IMR-90 (cell line): ENCODE data around the gene PCDHGA3. TPM values are rescaled to one million over a fixed set of nuclear protein-coding genes. Genes with fewer than 3 reads are reported as not detected.
A peak's percentile ranks its signal among the peaks of the same experiment; 100 is the strongest.

Source experiments
- ATAC-seq: fragments of 200-7000 bp; cut with Tn5 transposase; 2 replicates; pipeline ENCODE4 v1.9.1; 2020; ENCODE audit warnings: low read depth, mild to moderate bottlenecking, moderate library complexity
- BruUV-seq: library from RNA; stranded (reverse); fragments of 400-500 nt; replicated peaks from 2 replicates; lab custom pipeline; 2021; lab: Mats Ljungman, UMichigan
- CTCF ChIA-PET: fragments of 300-600 bp; formaldehyde crosslinking; extraction: SDS; loops from one replicate; lab custom pipeline; 2021; ENCODE audit warnings: antibody characterized with exemption; lab: Yijun Ruan, JAX
- POLR2A ChIA-PET: fragments of 300-600 bp; sonication (Branson Sonifier 250); formaldehyde crosslinking; loops from one replicate; lab custom pipeline; 2022; ENCODE audit warnings: antibody characterized with exemption; ENCODE audit not compliant: unreplicated experiment; lab: Charles Lee
- DNase-seq: peaks from one replicate; pipeline ENCODE4 v3.0.0; 2013
- H2AFZ ChIP-seq: replicated peaks from 2 replicates; pipeline ENCODE3; 2013; ENCODE audit warnings: low read length, mild to moderate bottlenecking; ENCODE audit not compliant: poor library complexity
- H2AK5ac ChIP-seq: 2 replicates; pipeline ENCODE4 v1.6.1; 2013; ENCODE audit warnings: low read depth, low read length, inconsistent platforms
- H2AK9ac ChIP-seq: replicated peaks from 2 replicates; pipeline ENCODE3; 2013; ENCODE audit warnings: mild to moderate bottlenecking, low read depth, low read length, moderate library complexity; ENCODE audit not compliant: poor library complexity
- H2BK120ac ChIP-seq: 2 replicates; pipeline ENCODE4 v1.6.1; 2013; ENCODE audit warnings: low read depth, low read length, inconsistent platforms
- H2BK15ac ChIP-seq: 3 replicates; pipeline ENCODE4 v1.6.1; 2013; ENCODE audit warnings: low read depth, low read length, inconsistent platforms
- H2BK20ac ChIP-seq: 2 replicates; pipeline ENCODE4 v1.6.1; 2013; ENCODE audit warnings: low read depth, mild to moderate bottlenecking, inconsistent platforms, low read length, moderate library complexity
- H2BK5ac ChIP-seq: 2 replicates; pipeline ENCODE4 v1.6.1; 2013; ENCODE audit warnings: mild to moderate bottlenecking, low read depth, low read length, inconsistent platforms; ENCODE audit not compliant: poor library complexity, severe bottlenecking
- H3K14ac ChIP-seq: replicated peaks from 2 replicates; pipeline ENCODE4 v1.6.1; 2013; ENCODE audit warnings: low read depth, low read length, inconsistent platforms
- H3K18ac ChIP-seq: 2 replicates; pipeline ENCODE4 v1.6.1; 2013; ENCODE audit warnings: low read depth, low read length, control low read depth
- H3K23ac ChIP-seq: 2 replicates; pipeline ENCODE4 v1.6.1; 2013; ENCODE audit warnings: low read depth, low read length, inconsistent platforms
- H3K27ac ChIP-seq: 2 replicates; pipeline ENCODE4 v1.5.1; 2013; ENCODE audit warnings: mild to moderate bottlenecking, control low read depth, low read length; ENCODE audit not compliant: insufficient read depth
- H3K27me3 ChIP-seq: 2 replicates; pipeline ENCODE4 v1.6.1; 2013; ENCODE audit warnings: low read length; ENCODE audit not compliant: control insufficient read depth, insufficient read depth
- H3K36me3 ChIP-seq: 2 replicates; pipeline ENCODE4 v1.6.1; 2013; ENCODE audit warnings: low read length, mixed read lengths; ENCODE audit not compliant: control insufficient read depth, insufficient read depth
- H3K4ac ChIP-seq: 2 replicates; pipeline ENCODE4 v1.6.1; 2013; ENCODE audit warnings: low read depth, low read length, inconsistent platforms
- H3K4me1 ChIP-seq: 2 replicates; pipeline ENCODE4 v1.6.1; 2013; ENCODE audit warnings: low read length, mixed read lengths; ENCODE audit not compliant: control insufficient read depth, insufficient read depth
- H3K4me2 ChIP-seq: 2 replicates; pipeline ENCODE4 v1.6.1; 2013; ENCODE audit warnings: low read depth, mild to moderate bottlenecking, control low read depth, low read length, moderate library complexity
- H3K4me3 ChIP-seq: 2 replicates; pipeline ENCODE4 v1.5.1; 2013; ENCODE audit warnings: low read depth, mild to moderate bottlenecking, control low read depth, low read length, moderate library complexity; ENCODE audit not compliant: insufficient read depth
- H3K56ac ChIP-seq: 2 replicates; pipeline ENCODE4 v1.6.1; 2013; ENCODE audit warnings: low read length, inconsistent platforms; ENCODE audit not compliant: insufficient read depth; ENCODE audit errors: extremely low read depth
- H3K79me1 ChIP-seq, 2 experiments: 2 replicates each; pipeline ENCODE4 v1.6.1; 2013; ENCODE audit warnings: low read length in 2 of 2, inconsistent platforms in 1 of 2, low read depth in 1 of 2
- H3K9ac ChIP-seq: 2 replicates; pipeline ENCODE4 v1.6.1; 2013; ENCODE audit warnings: low read depth, low read length, control low read depth
- H3K9me1 ChIP-seq: 2 replicates; pipeline ENCODE4 v1.6.1; 2013; ENCODE audit warnings: low read length, inconsistent platforms; ENCODE audit not compliant: insufficient read depth
- H3K9me3 ChIP-seq: 2 replicates; pipeline ENCODE4 v1.6.1; 2013; ENCODE audit warnings: low read length; ENCODE audit not compliant: control insufficient read depth, insufficient read depth
- H4K20me1 ChIP-seq: 2 replicates; pipeline ENCODE4 v1.6.1; 2013; ENCODE audit warnings: low read length, inconsistent platforms; ENCODE audit not compliant: insufficient read depth
- H4K5ac ChIP-seq: 2 replicates; pipeline ENCODE4 v1.6.1; 2013; ENCODE audit warnings: mild to moderate bottlenecking, low read depth, low read length, control low read depth
- H4K8ac ChIP-seq, 2 experiments: 2 replicates each; pipeline ENCODE4 v1.6.1; 2013; ENCODE audit warnings: low read depth in 2 of 2, low read length in 2 of 2, control low read depth in 1 of 2, inconsistent platforms in 1 of 2
- H4K91ac ChIP-seq: 2 replicates; pipeline ENCODE4 v1.6.1; 2013; ENCODE audit warnings: low read depth, low read length, inconsistent platforms; ENCODE audit not compliant: insufficient read depth
- CEBPB ChIP-seq: IDR thresholded peaks from 2 replicates; pipeline ENCODE4 v1.6.1; 2012; ENCODE audit warnings: low read depth, low read length, improper control_type of control experiment
- CTCF ChIP-seq: conservative IDR thresholded peaks from 2 replicates; pipeline ENCODE4 v1.5.1; 2012; ENCODE audit warnings: mild to moderate bottlenecking, low read depth, low read length, improper control_type of control experiment
- MAFK ChIP-seq: IDR thresholded peaks from 2 replicates; pipeline ENCODE4 v1.6.1; 2012; ENCODE audit warnings: low read depth, low read length, improper control_type of control experiment
- RAD21 ChIP-seq: IDR thresholded peaks from 2 replicates; pipeline ENCODE4 v1.6.1; 2012; ENCODE audit warnings: low read length, improper control_type of control experiment
- RCOR1 ChIP-seq: IDR thresholded peaks from 2 replicates; pipeline ENCODE4 v1.6.1; 2012; ENCODE audit warnings: mild to moderate bottlenecking, low read length, improper control_type of control experiment; ENCODE audit not compliant: insufficient replicate concordance
- SMC3 ChIP-seq: fragments of 150-350 bp; IDR thresholded peaks from 2 replicates; pipeline ENCODE4 v1.6.1; 2016; ENCODE audit warnings: low read depth, mild to moderate bottlenecking, antibody characterized with exemption, low read length, moderate library complexity
- USF2 ChIP-seq: fragments of 150-350 bp; IDR thresholded peaks from 2 replicates; pipeline ENCODE4 v1.6.1; 2017; ENCODE audit warnings: mild to moderate bottlenecking, antibody characterized with exemption, low read length, low read depth
- whole genome bisulfite sequencing, 2 experiments: methylation state at CpG; one replicate each; pipeline versions ENCODE4 v1.1.5 to v1.1.7; 2013; ENCODE audit warnings: missing lambda C conversion rate in 2 of 2; ENCODE audit not compliant: insufficient read length in 1 of 2; ENCODE audit errors: extremely low coverage in 2 of 2; 5-methylcytosine and 5-hydroxymethylcytosine counted together
- dilution Hi-C: fragments of 300-500 bp; cut with HindIII; formaldehyde crosslinking; loops from one replicate; pipeline ENCODE4 v1.14.3; 2018; ENCODE audit warnings: low sequenced_read_pairs; ENCODE audit not compliant: unreplicated experiment
- in situ Hi-C: fragments of 300-500 bp; cut with MboI; formaldehyde crosslinking; loops from 3 replicates; pipeline ENCODE4 v1.14.3; 2019; ENCODE audit warnings: low sequenced_read_pairs, inconsistent platforms, mixed read lengths
- intact Hi-C: fragments of 100-400 bp; cut with micrococcal nuclease; formaldehyde crosslinking; loops from 2 replicates; pipeline ENCODE4 v1.10.0; 2022
- polyA plus RNA-seq, 3 experiments: library from polyadenylated mRNA; depleted of rRNA; stranded (reverse); fragments of >200 nt; gene quantifications; 2 replicates each; pipeline ENCODE4 v1.2.3, GENCODE V29; 2012; ENCODE audit warnings: low replicate concordance in 1 of 3
- total RNA-seq: library from RNA; depleted of rRNA; stranded (reverse); fragments of >200 nt; gene quantifications from 2 replicates; pipeline ENCODE4 v1.2.3, GENCODE V29; 2012

The PCDHGA3 gene
- total and polyA plus RNA-seq, 2 of the 4 experiments (the other 2 are of a cell fraction) = 1.4 to 1.6 TPM

- Histone ChIP-seq H3K56ac (peak within 1 kb of the TSS; percentile 68; the same call in 1 of the 2 replicates), H2BK120ac (no peak within 1 kb of the TSS), H3K36me3 (peaks cover 2% of the 10 kb centered on the region; the same call in 1 of the 2 replicates), H4K5ac (peak within 1 kb of the TSS; percentile 33; the same call in 1 of the 2 replicates), H3K18ac (peak within 1 kb of the TSS; percentile 22; the same call in 1 of the 2 replicates), H2BK15ac (no peak within 1 kb of the TSS; the same call in 2 of the 3 replicates), H2AK5ac (no peak within 1 kb of the TSS), H2BK5ac (peak within 1 kb of the TSS; percentile 44), H3K23ac (no peak within 1 kb of the TSS), H3K79me1 (no peaks in the 10 kb centered on the region), H3K4me2 (peak within 1 kb of the TSS; percentile 58), H4K8ac (peak within 1 kb of the TSS in 1 of 2 experiments; percentile 71; a peak in 1 of 4 replicates), H2BK20ac (no peak within 1 kb of the TSS), H4K91ac (peak within 1 kb of the TSS; percentile 28; the same call in 1 of the 2 replicates), H4K20me1 (no peaks in the 10 kb centered on the region), H3K27ac (no peak within 1 kb of the TSS), H3K14ac (no peak within 1 kb of the TSS; the same call in 1 of the 2 replicates), H3K4ac (peak within 1 kb of the TSS; percentile 43; the same call in 1 of the 2 replicates), H3K9me1 (no peaks in the 10 kb centered on the region), H3K4me1 (no peaks in the 10 kb centered on the region), H3K27me3 (no peaks in the 10 kb centered on the region; the same call in 1 of the 2 replicates), H2AFZ (peak within 1 kb of the TSS; percentile 96), H3K9me3 (peaks cover 32% of the 10 kb centered on the region), H3K4me3 (peak within 1 kb of the TSS; percentile 50), H2AK9ac (peak within 1 kb of the TSS; percentile 25), H3K9ac (no peak within 1 kb of the TSS; the same call in 1 of the 2 replicates)
- in situ Hi-C loops = no loop called here
- dilution Hi-C loops = no loop called here
- no CpG with 5 or more reads among the region's 27 CpGs for WGBS, 2 experiments
- POLR2A ChIA-PET = no interaction called here
- peak; percentile 66 for DNase-seq
- BruUV-seq = no TSS peak
- ATAC-seq = peak; percentile 79
- intact Hi-C loops = no loop called here
- CTCF ChIA-PET = interaction anchor here (0.7 to 1.9 kb wide), 5 partner anchors 8 to 554 kb away, joined by 3 to 6 read pairs (median 3); partner anchors contain the start of gene PCDHGA1
- TF ChIP-seq RAD21 (peak; percentile 56), CTCF (peak; percentile 54), MAFK (no peak), SMC3 (0 out of 2 replicates have a peak, but pooled peaks have one; percentile 26), USF2 (no peak), RCOR1 (no peak), CEBPB (peak; percentile 34; the same call in 1 of the 2 replicates)
These were observed 4.9 kb upstream of the PCDHGA3 start, which contains the start of gene PCDHGA2 for GRCh38 chr5:141338538-141339306. TSS of gene PCDHGA2 (plus strand) at chr5:141338760.
